ENCODE results near the gene CR1. TPM values are rescaled to one million over a fixed set of nuclear protein-coding genes. Genes with fewer than 3 reads are reported as not detected.

CR1 gene
- total and polyA plus RNA-seq, 2 of the 8 experiments (the other 6 are each of a cell fraction or from before 2014, with no cell fraction given), result 0.15 to 0.22 TPM

GRCh38 chr1:207631137-207631536 lies 135.2 kb downstream of the CR1 start:
- H3K4me2 ChIP-seq (ENCODE audit: insufficient read depth in 1 of 2, low read depth in 2 of 2, low read length in 2 of 2), result no peak overlapping the region
- H4K91ac ChIP-seq (replicated peaks; ENCODE audit: insufficient read length, low read length), result peak overlapping the region; percentile 75
- H3K27me3 ChIP-seq (replicated peaks in 1 of 4; ENCODE audit: control insufficient read depth in 3 of 4, extremely low read depth in 1 of 4, insufficient read depth in 3 of 4, low read length in 3 of 4), result no peaks in the 10 kb centered on the region
- no peak overlapping the region for H2AK5ac ChIP-seq (ENCODE audit: low read depth, low read length)
- CTCF ChIA-PET (ENCODE audit: partially characterized antibody), result interaction anchor here (0.6 to 3.8 kb wide), 3 partner anchors 11 to 41 kb away, joined by 3 to 19 read pairs (median 5); no protein-coding TSS in a partner anchor
- POLR2A ChIA-PET (ENCODE audit: partially characterized antibody), result no interaction called here
- FAIRE-seq (no peak), DNase-seq (ENCODE audit: low read depth in 1 of 2, low spot score in 2 of 2) (no peak)
- no peak overlapping the region for H3K23ac ChIP-seq (ENCODE audit: insufficient read length)
- H3K79me1 ChIP-seq (ENCODE audit: low read depth, low read length), result no peaks in the 10 kb centered on the region
- no peak overlapping the region for H3K4ac ChIP-seq (replicated peaks; ENCODE audit: insufficient read length, low read depth, low read length)
- peaks cover 0 to 13% (median 3%) of the 10 kb centered on the region in 4 experiments; a peak in 6 of 7 replicates for H3K4me1 ChIP-seq (replicated peaks in 1 of 4; ENCODE audit: control insufficient read depth in 3 of 4, insufficient read depth in 4 of 4, low read length in 3 of 4)
- H4K8ac ChIP-seq (ENCODE audit: extremely low read depth, insufficient read depth, low read length), result no peak overlapping the region
- no peak overlapping the region for H3K9ac ChIP-seq (replicated peaks in 1 of 4; ENCODE audit: extremely low read depth in 1 of 4, low read depth in 3 of 4, low read length in 3 of 4)
- peak overlapping the region; percentile 100; the same call in 1 of the 2 replicates for H2BK20ac ChIP-seq (ENCODE audit: low read length)
- no peaks in the 10 kb centered on the region for H4K20me1 ChIP-seq (replicated peaks in 1 of 2; ENCODE audit: control insufficient read depth in 1 of 2, insufficient read depth in 2 of 2, low read length in 2 of 2)
- TF ChIP-seq SIN3A (conservative IDR thresholded peaks at IDR 0.05 in 1 of 2, IDR thresholded peaks at IDR 0.05 in 1 of 2; ENCODE audit: low read depth in 1 of 2, low read length in 2 of 2), result no peak
- TF ChIP-seq RAD21 (IDR thresholded peaks at IDR 0.05 in 1 of 2, conservative IDR thresholded peaks at IDR 0.05 in 1 of 2; ENCODE audit: low read depth in 2 of 2, low read length in 2 of 2), result no peak
- H3K56ac ChIP-seq (replicated peaks; ENCODE audit: insufficient read length, low read depth, low read length), result no peak overlapping the region
- no peaks in the 10 kb centered on the region for H3K9me3 ChIP-seq (ENCODE audit: insufficient read depth in 2 of 2, low read depth in 1 of 2, low read length in 1 of 2)
- H3K14ac ChIP-seq (ENCODE audit: insufficient read length), result no peak overlapping the region
- 64% methylated on average over 1 of the region's 1 CpG; no CpG with 5 or more reads in 1 of the 2 experiments for WGBS, 2 experiments (ENCODE audit: extremely low coverage in 1 of 2, insufficient coverage in 1 of 2, insufficient read length in 1 of 2, insufficient replicate concordance in 2 of 2, low coverage in 1 of 2, low lambda C conversion rate in 2 of 2, missing lambda C conversion rate in 1 of 2)
- H2BK12ac ChIP-seq (ENCODE audit: low read depth, low read length), result 0 out of 2 replicates have a peak overlapping the region, but pooled peaks have one; percentile 2
- H3K23me2 ChIP-seq (ENCODE audit: low read depth, low read length), result no peaks in the 10 kb centered on the region; the same call in 1 of the 2 replicates
- peaks cover 0 to 2% (median 0%) of the 10 kb centered on the region in 4 experiments; a peak in 1 of 8 replicates for H3K36me3 ChIP-seq (ENCODE audit: control insufficient read depth in 2 of 4, insufficient read depth in 4 of 4, low read length in 3 of 4)
- no peak overlapping the region for H3K27ac ChIP-seq (ENCODE audit: low read depth, low read length)
- no peaks in the 10 kb centered on the region for H3K79me2 ChIP-seq (ENCODE audit: control insufficient read depth in 1 of 2, insufficient read depth in 2 of 2, low read length in 2 of 2)
- H2BK15ac ChIP-seq (ENCODE audit: low read length), result no peak overlapping the region
- peak overlapping the region; percentile 82; the same call in 1 of the 2 replicates for H2BK5ac ChIP-seq (ENCODE audit: low read depth, low read length)
- H3K18ac ChIP-seq (ENCODE audit: extremely low read depth, low read length), result peak overlapping the region; percentile 60; the same call in 1 of the 2 replicates
- peak overlapping the region; percentile 6 for H2BK120ac ChIP-seq (replicated peaks; ENCODE audit: low read depth, low read length)
- H2AFZ ChIP-seq (ENCODE audit: low read length), result peak overlapping the region; percentile 43
- H3K4me3 ChIP-seq (ENCODE audit: extremely low read depth in 1 of 4, insufficient read depth in 2 of 4, low read depth in 3 of 4, low read length in 4 of 4), result no peak overlapping the region
- H4K5ac ChIP-seq (ENCODE audit: insufficient read length, low read depth, low read length), result no peak overlapping the region
